HepG2 (cell line): Measurements from ENCODE around the gene GPR27. TPM values are rescaled to one million over a fixed set of nuclear protein-coding genes. Genes with fewer than 3 reads are reported as not detected.

Experiments
- ATAC-seq: fragments of 200-7000 bp; cut with Tn5 transposase; 3 replicates; pipeline ENCODE4 v1.9.1; 2020; ENCODE audit warnings: mild to moderate bottlenecking, moderate library complexity
- BruUV-seq: library from RNA; stranded (reverse); fragments of 400-500 nt; replicated peaks from 2 replicates; lab custom pipeline; 2021; lab: Mats Ljungman, UMichigan
- CTCF ChIA-PET: fragments of 300-600 bp; formaldehyde crosslinking; extraction: SDS; loops from one replicate; lab custom pipeline; 2021; ENCODE audit warnings: low total read pairs, inconsistent platforms, low intra/inter-chr PET ratio; lab: Yijun Ruan, JAX
- POLR2A ChIA-PET: fragments of 350-600 bp; sonication (Branson Sonifier 250); formaldehyde crosslinking; loops from one replicate; lab custom pipeline; 2020; ENCODE audit warnings: antibody characterized with exemption, inconsistent platforms; lab: Yijun Ruan, JAX
- DNase-seq: peaks from one replicate; pipeline ENCODE4 v3.0.0-alpha.2; 2015; ENCODE audit warnings: low spot score
- FAIRE-seq: peaks from 3 replicates; lab custom pipeline; 2011; peaks lifted over from hg19 to GRCh38; lab: Jason Lieb, UNC
- H2AFZ ChIP-seq: one replicate; pipeline ENCODE4 v1.6.1; 2011; ENCODE audit warnings: low read length, inconsistent platforms
- H3K27ac ChIP-seq: fragments of 300-600 bp; 3 replicates; pipeline ENCODE4 v1.8.0; 2011; ENCODE audit warnings: mixed run types, mild to moderate bottlenecking, mixed read lengths, low read length, inconsistent platforms; ENCODE audit not compliant: insufficient read depth; ENCODE audit errors: extremely low read length
- H3K27me3 ChIP-seq, 2 experiments: fragments of 200-600 bp in 1 of 2; 2 replicates in 1 of 2; 3 replicates in 1 of 2; pipeline versions ENCODE4 v1.6.0 to v1.8.0; 2011; ENCODE audit warnings: low read length in 2 of 2, mild to moderate bottlenecking in 2 of 2, moderate library complexity in 2 of 2, inconsistent platforms in 1 of 2; ENCODE audit not compliant: insufficient read depth in 2 of 2, control insufficient read depth in 1 of 2
- H3K36me3 ChIP-seq, 2 experiments: fragments of 200-600 bp in 1 of 2; replicated peaks in 1 of 2; 2 replicates in 1 of 2; 3 replicates in 1 of 2; pipeline versions ENCODE4 v1.5.1 to v1.8.0; 2011; ENCODE audit warnings: low read length in 2 of 2, inconsistent platforms in 1 of 2; ENCODE audit not compliant: insufficient read depth in 2 of 2, control insufficient read depth in 1 of 2
- H3K4me1 ChIP-seq: 2 replicates; pipeline ENCODE4 v1.5.1; 2012; ENCODE audit warnings: low read length, inconsistent platforms; ENCODE audit not compliant: insufficient read depth
- H3K4me2 ChIP-seq: 2 replicates; pipeline ENCODE4 v1.6.0; 2011; ENCODE audit warnings: low read depth, low read length, inconsistent platforms
- H3K4me3 ChIP-seq, 3 experiments: fragments of 200-600 bp in 1 of 3; sonication (generic), shearing (Covaris generic) in 1 of 3; replicated peaks in 1 of 3; 2 replicates each; pipeline ENCODE4 v1.5.1; 2011 to 2016; ENCODE audit warnings: low read length in 3 of 3, inconsistent platforms in 2 of 3, low read depth in 2 of 3, mild to moderate bottlenecking in 2 of 3, control low read depth in 1 of 3, mixed read lengths in 1 of 3; ENCODE audit not compliant: insufficient read depth in 1 of 3
- H3K79me2 ChIP-seq: one replicate; pipeline ENCODE4 v1.6.1; 2011; ENCODE audit warnings: low read length, inconsistent platforms; ENCODE audit not compliant: insufficient read depth
- H3K9ac ChIP-seq: 2 replicates; pipeline ENCODE4 v1.6.0; 2011; ENCODE audit warnings: mild to moderate bottlenecking, low read depth, low read length, inconsistent platforms; ENCODE audit not compliant: insufficient read depth
- H3K9me3 ChIP-seq: 2 replicates; pipeline ENCODE4 v1.5.1; 2012; ENCODE audit warnings: mild to moderate bottlenecking, low read length
- H4K20me1 ChIP-seq: 2 replicates; pipeline ENCODE4 v1.6.0; 2011; ENCODE audit warnings: inconsistent platforms, mild to moderate bottlenecking, low read length, moderate library complexity; ENCODE audit not compliant: insufficient read depth
- PRMT3 ChIP-seq: sonication (generic); formaldehyde crosslinking; IDR thresholded peaks from 2 replicates; pipeline ENCODE4 v1.8.1; 2022; ENCODE audit warnings: low read depth, mild to moderate bottlenecking, moderate library complexity, missing genetic modification reagents, borderline replicate concordance
- REST ChIP-seq, 2 experiments: IDR thresholded peaks; 2 replicates each; pipeline ENCODE4 v1.6.1; 2011 to 2012; ENCODE audit warnings: low read length in 2 of 2, borderline replicate concordance in 1 of 2, low read depth in 1 of 2, mild to moderate bottlenecking in 1 of 2, moderate library complexity in 1 of 2
- YEATS2 ChIP-seq: sonication (generic); formaldehyde crosslinking; IDR thresholded peaks from 2 replicates; pipeline ENCODE4 v1.4.0; 2020; ENCODE audit warnings: missing genetic modification reagents, borderline replicate concordance
- ZKSCAN1 ChIP-seq: fragments of 150-350 bp; IDR thresholded peaks from 2 replicates; pipeline ENCODE4 v1.6.1; 2014; ENCODE audit warnings: low read length
- ZNF280B ChIP-seq: sonication (generic); formaldehyde crosslinking; IDR thresholded peaks from 2 replicates; pipeline ENCODE4 v1.5.0; 2020; ENCODE audit warnings: missing genetic modification reagents, mild to moderate bottlenecking, borderline replicate concordance
- ZNF350 ChIP-seq: sonication (generic); formaldehyde crosslinking; IDR thresholded peaks from 2 replicates; pipeline ENCODE4 v1.4.0; 2020; ENCODE audit warnings: mild to moderate bottlenecking, low read depth, missing genetic modification reagents, borderline replicate concordance
- ZNF768 ChIP-seq: sonication (generic); formaldehyde crosslinking; IDR thresholded peaks from 2 replicates; pipeline ENCODE4 v1.4.0; 2020; ENCODE audit warnings: missing genetic modification reagents
- WGBS: methylation state at CpG from one replicate; pipeline ENCODE4 v1.1.6; 2017; ENCODE audit warnings: low lambda C conversion rate; 5-methylcytosine and 5-hydroxymethylcytosine counted together
- in situ Hi-C: cut with HindIII; loops from 2 replicates; pipeline ENCODE4 v1.10.0; 2017; ENCODE audit warnings: low pct_unique_long_range_greater_than_20kb; ENCODE audit not compliant: extremely low pct_ligation_motif_present
- intact Hi-C: fragments of 100-400 bp; cut with micrococcal nuclease; formaldehyde crosslinking; loops from one replicate; pipeline ENCODE4 v1.10.0; 2022; ENCODE audit not compliant: unreplicated experiment
- polyA plus RNA-seq, 8 experiments: library from polyadenylated mRNA; depleted of rRNA in 3 of 8; stranded (reverse) in 7 of 8; unstranded in 1 of 8; fragments of >200 nt; fragmentation: Illumina TruSeq in 4 of 8; extraction: Trizol in 4 of 8; gene quantifications; 2 replicates each; pipeline versions ENCODE4 v1.2.1 to v1.2.3, GENCODE V29; 2011 to 2016; ENCODE audit warnings: low read depth in 4 of 8, missing spikeins in 1 of 8, mixed read lengths in 1 of 8; ENCODE audit not compliant: insufficient read depth in 1 of 8
- total RNA-seq, 5 experiments: library from RNA; depleted of rRNA; stranded (reverse); fragments of >200 nt; fragmentation: Illumina TruSeq; extraction: Trizol; gene quantifications; 2 replicates each; pipeline ENCODE4 v1.2.3, GENCODE V29; 2016; ENCODE audit warnings: low read depth in 1 of 5

GPR27 gene
- total and polyA plus RNA-seq, 2 of the 13 experiments (the other 11 are each of a cell fraction or from before 2014, with no cell fraction given) = not detected

GRCh38 chr3:71709908-71710511 is 43.6 kb upstream of the GPR27 start:
- ATAC-seq (no peak), FAIRE-seq (no peak), DNase-seq (no peak)
- no peak overlapping the region for H3K4me2 ChIP-seq
- TF ChIP-seq ZNF280B (CRISPR knock-in tag) (no peak), REST (IDR thresholded peaks at IDR 0.05; ENCODE audit: borderline replicate concordance in 1 of 2, low read depth in 1 of 2, low read length in 2 of 2) (peak in 1 of 2 experiments; percentile 67; a peak in 1 of 4 replicates), ZNF350 (no peak), ZNF768 (CRISPR knock-in tag) (peak; percentile 37), ZKSCAN1 (no peak), PRMT3 (CRISPR knock-in tag) (no peak), YEATS2 (CRISPR knock-in tag) (no peak)
- no TSS peak for BruUV-seq
- no peaks in the 10 kb centered on the region for H3K36me3 ChIP-seq
- 31% methylated on average over 8 of the region's 9 CpGs for WGBS
- H3K4me1 ChIP-seq = peaks cover 8% of the 10 kb centered on the region; the same call in 1 of the 2 replicates
- intact Hi-C loops (loop anchor here (2.0 kb wide), 1 partner anchor 149 kb away; no protein-coding TSS in a partner anchor), in situ Hi-C loops (loop anchor here (25.0 kb wide), 2 partner anchors 1102 to 1377 kb away; no protein-coding TSS in a partner anchor)
- POLR2A ChIA-PET = no interaction called here
- H3K79me2 ChIP-seq = no peaks in the 10 kb centered on the region
- H3K27me3 ChIP-seq = 0 out of 5 replicates have a peak, but pooled peaks cover 0 to 4% of the 10 kb centered on the region in 2 experiments
- H3K4me3 ChIP-seq = no peak overlapping the region
- no peak overlapping the region for H2AFZ ChIP-seq
- CTCF ChIA-PET = no interaction called here
- H3K9ac ChIP-seq = no peak overlapping the region
- H4K20me1 ChIP-seq = no peaks in the 10 kb centered on the region
- no peak overlapping the region for H3K27ac ChIP-seq
- no peaks in the 10 kb centered on the region for H3K9me3 ChIP-seq
